GM19328 (cell line): Measurements from ENCODE around the gene OR56A3.

Experiments used
- ATAC-seq: cut with Tn5 transposase; IDR thresholded peaks from one replicate; pipeline ENCODE4 v1.9.1; 2021; ENCODE audit warnings: mild to moderate bottlenecking, moderate library complexity; ENCODE audit not compliant: unreplicated experiment

OR56A3 gene

GRCh38 chr11:5968394-5968793, 26.3 kb downstream of the OR56A3 start, which contains the start of gene OR56A5:
TSS of gene OR56A5 (minus strand) at chr11:5968494. CDS start at chr11:5968494, 0 bp downstream.
- no peak for ATAC-seq

GRCh38 chr11:5973530-5973929, 31.5 kb downstream of the OR56A3 start:
- no peak for ATAC-seq

GRCh38 chr11:5983443-5983842, 41.4 kb downstream of the OR56A3 start:
- ATAC-seq, result no peak

- ATAC-seq, result no peak
Observed at GRCh38 chr11:5986885-5987284, 44.8 kb downstream of the OR56A3 start, which contains the start of gene OR52L1. TSS of gene OR52L1 (minus strand) at chr11:5986985. CDS start at chr11:5986930, 55 bp downstream.

- no peak for ATAC-seq
Observed at GRCh38 chr11:5989203-5989602, 47.2 kb downstream of the OR56A3 start.

GRCh38 chr11:5992150-5992549, 50.1 kb downstream of the OR56A3 start:
- ATAC-seq, result no peak

- no peak for ATAC-seq
Observed at GRCh38 chr11:5992604-5993251, 50.7 kb downstream of the OR56A3 start.

- no peak for ATAC-seq
Observed at GRCh38 chr11:5994791-5995190, 52.7 kb downstream of the OR56A3 start.
